IMR-90 (cell line): ENCODE measurements around the gene DIPK1B.

ENCODE experiments used
- CEBPB ChIP-seq: IDR thresholded peaks from 2 replicates; pipeline ENCODE4 v1.6.1; 2012; ENCODE audit warnings: low read depth, low read length, improper control_type of control experiment
- POLR2A ChIP-seq: IDR thresholded peaks from 2 replicates; pipeline ENCODE4 v1.6.1; 2012; ENCODE audit warnings: mild to moderate bottlenecking, low read depth, low read length
- SMC3 ChIP-seq: fragments of 150-350 bp; IDR thresholded peaks from 2 replicates; pipeline ENCODE4 v1.6.1; 2016; ENCODE audit warnings: low read depth, mild to moderate bottlenecking, antibody characterized with exemption, low read length, moderate library complexity
- TF ChIP-seq, protein P1 (sequence below): conservative IDR thresholded peaks from 2 replicates; pipeline ENCODE4 v1.5.1; 2012; ENCODE audit warnings: mild to moderate bottlenecking, low read depth, low read length, improper control_type of control experiment

DNA sequence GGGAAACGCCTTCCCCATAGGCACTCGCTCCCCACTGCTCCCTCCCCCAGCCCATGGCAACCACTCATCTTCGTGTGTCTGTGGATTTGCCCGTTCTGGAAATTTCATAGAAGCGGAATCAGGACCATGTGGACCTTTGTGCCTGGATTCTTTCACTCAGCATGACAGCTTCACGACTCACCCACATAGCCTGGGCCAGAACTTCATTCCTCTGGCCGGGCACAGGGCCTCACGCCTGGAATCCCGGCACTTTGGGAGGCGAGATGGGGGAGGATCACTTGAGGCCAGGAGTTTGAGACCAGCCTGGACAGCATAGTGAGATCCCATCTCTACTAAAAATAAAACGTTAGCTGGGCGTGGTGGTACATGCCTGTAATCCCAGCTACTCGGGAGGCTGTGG, 12.1 kb upstream of the DIPK1B start:
- TF ChIP-seq, protein P1, sequence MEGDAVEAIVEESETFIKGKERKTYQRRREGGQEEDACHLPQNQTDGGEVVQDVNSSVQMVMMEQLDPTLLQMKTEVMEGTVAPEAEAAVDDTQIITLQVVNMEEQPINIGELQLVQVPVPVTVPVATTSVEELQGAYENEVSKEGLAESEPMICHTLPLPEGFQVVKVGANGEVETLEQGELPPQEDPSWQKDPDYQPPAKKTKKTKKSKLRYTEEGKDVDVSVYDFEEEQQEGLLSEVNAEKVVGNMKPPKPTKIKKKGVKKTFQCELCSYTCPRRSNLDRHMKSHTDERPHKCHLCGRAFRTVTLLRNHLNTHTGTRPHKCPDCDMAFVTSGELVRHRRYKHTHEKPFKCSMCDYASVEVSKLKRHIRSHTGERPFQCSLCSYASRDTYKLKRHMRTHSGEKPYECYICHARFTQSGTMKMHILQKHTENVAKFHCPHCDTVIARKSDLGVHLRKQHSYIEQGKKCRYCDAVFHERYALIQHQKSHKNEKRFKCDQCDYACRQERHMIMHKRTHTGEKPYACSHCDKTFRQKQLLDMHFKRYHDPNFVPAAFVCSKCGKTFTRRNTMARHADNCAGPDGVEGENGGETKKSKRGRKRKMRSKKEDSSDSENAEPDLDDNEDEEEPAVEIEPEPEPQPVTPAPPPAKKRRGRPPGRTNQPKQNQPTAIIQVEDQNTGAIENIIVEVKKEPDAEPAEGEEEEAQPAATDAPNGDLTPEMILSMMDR, result no peak
- TF ChIP-seq SMC3 (no peak), POLR2A (no peak), CEBPB (no peak)
